Nephron progenitor cell (in vitro differentiated cells): ENCODE results near the gene SLC2A13.

ENCODE experiments used
- DNase-seq: peaks from one replicate; pipeline ENCODE4 v3.0.0; 2021
- H3K27ac Mint-ChIP-seq: 2 replicates; pipeline ENCODE4 v1.8.0; 2021; ENCODE audit warnings: mild to moderate bottlenecking, moderate library complexity, mixed read lengths
- H3K27me3 Mint-ChIP-seq: 2 replicates; pipeline ENCODE4 v1.8.0; 2021; ENCODE audit warnings: mild to moderate bottlenecking, low read depth, mixed read lengths; ENCODE audit not compliant: poor library complexity
- H3K36me3 Mint-ChIP-seq: 2 replicates; pipeline ENCODE4 v1.8.0; 2021; ENCODE audit warnings: low read depth, mixed read lengths
- H3K4me1 Mint-ChIP-seq: 2 replicates; pipeline ENCODE4 v1.8.0; 2021; ENCODE audit warnings: mixed read lengths
- H3K4me3 Mint-ChIP-seq: 2 replicates; pipeline ENCODE4 v1.8.0; 2021; ENCODE audit warnings: mild to moderate bottlenecking, moderate library complexity, mixed read lengths
- H3K9me3 Mint-ChIP-seq: 2 replicates; pipeline ENCODE4 v1.8.0; 2021; ENCODE audit warnings: mild to moderate bottlenecking, moderate library complexity, mixed read lengths
- CTCF ChIP-seq: fragments of 200-600 bp; sonication (generic); IDR thresholded peaks from 2 replicates; pipeline ENCODE4 v1.5.0; 2021; ENCODE audit warnings: antibody characterized with exemption

The SLC2A13 gene

GRCh38 chr12:40015345-40015744 lies 90.5 kb downstream of the SLC2A13 start:
- no peak for DNase-seq
- no peak for TF ChIP-seq CTCF
- Mint-ChIP-seq H3K27me3 (no peaks in the 10 kb centered on the region), H3K36me3 (no peaks in the 10 kb centered on the region), H3K4me3 (no peak overlapping the region), H3K9me3 (no peaks in the 10 kb centered on the region), H3K4me1 (peaks cover 22% of the 10 kb centered on the region), H3K27ac (no peak overlapping the region)

- no peak overlapping the region for H3K4me3 Mint-ChIP-seq
- peaks cover 22% of the 10 kb centered on the region for H3K4me1 Mint-ChIP-seq
- no peaks in the 10 kb centered on the region for H3K27me3 Mint-ChIP-seq
- DNase-seq = no peak
- no peaks in the 10 kb centered on the region for H3K36me3 Mint-ChIP-seq
- H3K27ac Mint-ChIP-seq = no peak overlapping the region
- TF ChIP-seq CTCF = no peak
- H3K9me3 Mint-ChIP-seq = no peaks in the 10 kb centered on the region
Measured at GRCh38 chr12:40013847-40014246, 92.0 kb downstream of the SLC2A13 start.

- Mint-ChIP-seq H3K4me1 (peaks cover 22% of the 10 kb centered on the region), H3K9me3 (no peaks in the 10 kb centered on the region)
Measured at GRCh38 chr12:40013292-40013691, 92.6 kb downstream of the SLC2A13 start.

GRCh38 chr12:40012711-40013110 lies 93.2 kb downstream of the SLC2A13 start:
- no peaks in the 10 kb centered on the region for H3K9me3 Mint-ChIP-seq
- no peak for TF ChIP-seq CTCF
- no peaks in the 10 kb centered on the region for H3K36me3 Mint-ChIP-seq
- H3K4me3 Mint-ChIP-seq = no peak overlapping the region
- H3K27me3 Mint-ChIP-seq = no peaks in the 10 kb centered on the region
- DNase-seq = no peak
- no peak overlapping the region for H3K27ac Mint-ChIP-seq
- H3K4me1 Mint-ChIP-seq = peaks cover 22% of the 10 kb centered on the region

More at GRCh38 chr12:40013292-40013691, 92.6 kb downstream of the SLC2A13 start:
- TF ChIP-seq CTCF = no peak
- no peak for DNase-seq
- no peaks in the 10 kb centered on the region for H3K36me3 Mint-ChIP-seq
- H3K27me3 Mint-ChIP-seq = no peaks in the 10 kb centered on the region
- no peak overlapping the region for H3K27ac Mint-ChIP-seq
- no peak overlapping the region for H3K4me3 Mint-ChIP-seq

GRCh38 chr12:40011775-40012129 lies 94.1 kb downstream of the SLC2A13 start:
- no peak overlapping the region for H3K27ac Mint-ChIP-seq
- no peaks in the 10 kb centered on the region for H3K9me3 Mint-ChIP-seq
- no peak for DNase-seq
- TF ChIP-seq CTCF = no peak
- peaks cover 22% of the 10 kb centered on the region for H3K4me1 Mint-ChIP-seq
- H3K36me3 Mint-ChIP-seq = no peaks in the 10 kb centered on the region
- no peak overlapping the region for H3K4me3 Mint-ChIP-seq
- no peaks in the 10 kb centered on the region for H3K27me3 Mint-ChIP-seq

- Mint-ChIP-seq H3K27me3 (no peaks in the 10 kb centered on the region), H3K4me1 (peaks cover 22% of the 10 kb centered on the region), H3K27ac (peak overlapping the region; percentile 38), H3K4me3 (no peak overlapping the region), H3K9me3 (no peaks in the 10 kb centered on the region), H3K36me3 (no peaks in the 10 kb centered on the region)
- DNase-seq = peak; percentile 38
- peak; percentile 64 for TF ChIP-seq CTCF
Measured at GRCh38 chr12:40010899-40011774, 94.7 kb downstream of the SLC2A13 start.
